HCT116 (cell line): ENCODE results near the gene ADIRF. TPM values are rescaled to one million over a fixed set of nuclear protein-coding genes. Genes with fewer than 3 reads are reported as not detected.
A peak's percentile ranks its signal among the peaks of the same experiment; 100 is the strongest.

Experiments
- ATAC-seq: fragments of 200-7000 bp; cut with Tn5 transposase; 2 replicates; pipeline ENCODE4 v1.9.1; 2020; ENCODE audit warnings: mild to moderate bottlenecking, moderate library complexity
- BruUV-seq: library from RNA; stranded (reverse); fragments of 400-500 nt; replicated peaks from 2 replicates; lab custom pipeline; 2021; lab: Mats Ljungman, UMichigan
- CTCF ChIA-PET: fragments of 300-600 bp; sonication (Branson Sonifier 250); formaldehyde crosslinking; loops from one replicate; lab custom pipeline; 2021; ENCODE audit warnings: antibody characterized with exemption; lab: Charles Lee
- POLR2A ChIA-PET: fragments of 300-600, 350-600 bp; sonication (Branson Sonifier 250); formaldehyde crosslinking; loops from one replicate; lab custom pipeline; 2021; ENCODE audit warnings: antibody characterized with exemption; lab: Charles Lee
- RAD21 ChIA-PET, 2 experiments: fragments of 300-600 bp; sonication (Branson Sonifier 250); formaldehyde crosslinking; loops; one replicate each; lab custom pipeline; 2023; ENCODE audit warnings: low total read pairs in 2 of 2; ENCODE audit not compliant: uncharacterized antibody in 2 of 2, unreplicated experiment in 2 of 2, low non-redundant PET in 1 of 2; lab: Charles Lee
- DNase-seq: peaks from one replicate; pipeline ENCODE4 v3.0.0-alpha.2; 2010; ENCODE audit warnings: low read depth, low spot score
- H2AFZ ChIP-seq: fragments of 200-600 bp; shearing (Covaris generic), sonication (generic); 2 replicates; pipeline ENCODE4 v1.6.1; 2017; ENCODE audit warnings: low read depth, mixed run types, mixed read lengths, antibody characterized with exemption, low read length; ENCODE audit not compliant: poor library complexity, severe bottlenecking
- H3K27ac ChIP-seq: 2 replicates; pipeline ENCODE4 v1.5.1; 2012; ENCODE audit warnings: low read depth, low read length
- H3K27me3 ChIP-seq: fragments of 200-600 bp; sonication (generic); 2 replicates; pipeline ENCODE4 v1.6.1; 2016; ENCODE audit warnings: mixed run types, low read length, mixed read lengths; ENCODE audit not compliant: insufficient read depth
- H3K36me3 ChIP-seq, 2 experiments: fragments of 200-500 bp in 1 of 2; fragments of 200-600 bp in 1 of 2; sonication (Bioruptor generic) in 1 of 2; sonication (generic) in 1 of 2; 2 replicates each; pipeline versions ENCODE4 v1.5.1 to v1.6.1; 2014 to 2016; ENCODE audit warnings: low read length in 2 of 2, inconsistent platforms in 1 of 2, mixed read lengths in 1 of 2, mixed run types in 1 of 2; ENCODE audit not compliant: insufficient read depth in 2 of 2, control insufficient read depth in 1 of 2
- H3K4me1 ChIP-seq, 2 experiments: fragments of 200-600 bp in 1 of 2; sonication (generic) in 1 of 2; 2 replicates each; pipeline versions ENCODE4 v1.5.1 to v1.6.1; 2012 to 2017; ENCODE audit warnings: low read length in 2 of 2, inconsistent platforms in 1 of 2, mild to moderate bottlenecking in 1 of 2, mixed read lengths in 1 of 2, mixed run types in 1 of 2, moderate library complexity in 1 of 2; ENCODE audit not compliant: insufficient read depth in 2 of 2, control insufficient read depth in 1 of 2
- H3K4me2 ChIP-seq: fragments of 200-600 bp; sonication (generic); 2 replicates; pipeline ENCODE4 v1.6.1; 2017; ENCODE audit warnings: mixed run types, low read length, mixed read lengths
- H3K4me3 ChIP-seq, 2 experiments: fragments of 200-600 bp in 1 of 2; sonication (generic) in 1 of 2; replicated peaks in 1 of 2; 2 replicates each; pipeline ENCODE4 v1.5.1; 2011 to 2016; ENCODE audit warnings: low read length in 2 of 2, control low read depth in 1 of 2, low read depth in 1 of 2, mild to moderate bottlenecking in 1 of 2, mixed read lengths in 1 of 2, mixed run types in 1 of 2
- H3K79me2 ChIP-seq: fragments of 200-600 bp; sonication (generic); 2 replicates; pipeline ENCODE4 v1.6.1; 2017; ENCODE audit warnings: mild to moderate bottlenecking, mixed run types, low read length, moderate library complexity, mixed read lengths; ENCODE audit not compliant: insufficient read depth
- H3K9ac ChIP-seq: fragments of 200-600 bp; sonication (generic); 2 replicates; pipeline ENCODE4 v1.6.1; 2016; ENCODE audit warnings: low read length, mixed read lengths
- H3K9me2 ChIP-seq: fragments of 200-600 bp; sonication (generic), shearing (Covaris generic); 2 replicates; pipeline ENCODE4 v1.6.1; 2017; ENCODE audit warnings: mixed run types, mild to moderate bottlenecking, moderate library complexity; ENCODE audit not compliant: insufficient read depth
- H3K9me3 ChIP-seq, 2 experiments: fragments of 200-500 bp in 1 of 2; fragments of 200-600 bp in 1 of 2; sonication (Bioruptor generic) in 1 of 2; sonication (generic) in 1 of 2; 2 replicates each; pipeline ENCODE4 v1.6.1; 2014 to 2017; ENCODE audit warnings: low read length in 2 of 2, mixed read lengths in 2 of 2, inconsistent platforms in 1 of 2, low read depth in 1 of 2, mild to moderate bottlenecking in 1 of 2, mixed run types in 1 of 2, moderate library complexity in 1 of 2; ENCODE audit not compliant: control insufficient read depth in 1 of 2, insufficient read depth in 1 of 2
- H4K20me1 ChIP-seq: fragments of 200-600 bp; sonication (generic), shearing (Covaris generic); 2 replicates; pipeline ENCODE4 v1.6.1; 2017; ENCODE audit warnings: mixed run types, mild to moderate bottlenecking, moderate library complexity; ENCODE audit not compliant: insufficient read depth
- POLR2AphosphoS5 ChIP-seq: IDR thresholded peaks from 2 replicates; pipeline ENCODE4 v1.6.1; 2011; ENCODE audit warnings: mild to moderate bottlenecking, low read depth, low read length, moderate library complexity
- TCF7L2 ChIP-seq: IDR thresholded peaks from 2 replicates; pipeline ENCODE4 v1.7.0; 2011; ENCODE audit warnings: borderline replicate concordance, inconsistent platforms; ENCODE audit not compliant: insufficient read depth, insufficient read length; ENCODE audit errors: extremely low read depth
- YY1 ChIP-seq: IDR thresholded peaks from 2 replicates; pipeline ENCODE4 v1.6.1; 2011; ENCODE audit warnings: low read length, low read depth, moderate library complexity, mild to moderate bottlenecking; ENCODE audit not compliant: insufficient replicate concordance; ENCODE audit errors: extremely low read depth
- ZNF274 ChIP-seq: fragments of 200-500 bp; sonication (Bioruptor generic); IDR thresholded peaks from 2 replicates; pipeline ENCODE4 v1.6.1; 2014; ENCODE audit warnings: mild to moderate bottlenecking, low read depth, low read length, inconsistent platforms
- intact Hi-C: fragments of 100-400 bp; cut with micrococcal nuclease; formaldehyde crosslinking; loops from 2 replicates; pipeline ENCODE4 v1.10.0; 2022
- total RNA-seq: library from RNA; stranded (reverse); gene quantifications from one replicate; pipeline ENCODE4 v1.2.1, GENCODE V29; 2021; ENCODE audit not compliant: unreplicated experiment
- TF ChIP-seq, protein P1 (sequence below), 3 experiments: fragments of 200-600 bp in 1 of 3; sonication (generic) in 1 of 3; IDR thresholded peaks in 2 of 3; conservative IDR thresholded peaks in 1 of 3; 2 replicates each; pipeline ENCODE4 v1.5.1; 2012 to 2017; ENCODE audit warnings: low read depth in 2 of 3, low read length in 2 of 3, antibody characterized with exemption in 1 of 3, borderline replicate concordance in 1 of 3, control low read depth in 1 of 3, mild to moderate bottlenecking in 1 of 3, mixed read lengths in 1 of 3, mixed run types in 1 of 3, moderate library complexity in 1 of 3; ENCODE audit not compliant: insufficient read depth in 1 of 3
- TF ChIP-seq, protein P2 (sequence below): IDR thresholded peaks from 2 replicates; pipeline ENCODE4 v1.6.1; 2012

ADIRF gene
- total RNA-seq, 1 experiment from 2014 or later = 448 TPM

DNA sequence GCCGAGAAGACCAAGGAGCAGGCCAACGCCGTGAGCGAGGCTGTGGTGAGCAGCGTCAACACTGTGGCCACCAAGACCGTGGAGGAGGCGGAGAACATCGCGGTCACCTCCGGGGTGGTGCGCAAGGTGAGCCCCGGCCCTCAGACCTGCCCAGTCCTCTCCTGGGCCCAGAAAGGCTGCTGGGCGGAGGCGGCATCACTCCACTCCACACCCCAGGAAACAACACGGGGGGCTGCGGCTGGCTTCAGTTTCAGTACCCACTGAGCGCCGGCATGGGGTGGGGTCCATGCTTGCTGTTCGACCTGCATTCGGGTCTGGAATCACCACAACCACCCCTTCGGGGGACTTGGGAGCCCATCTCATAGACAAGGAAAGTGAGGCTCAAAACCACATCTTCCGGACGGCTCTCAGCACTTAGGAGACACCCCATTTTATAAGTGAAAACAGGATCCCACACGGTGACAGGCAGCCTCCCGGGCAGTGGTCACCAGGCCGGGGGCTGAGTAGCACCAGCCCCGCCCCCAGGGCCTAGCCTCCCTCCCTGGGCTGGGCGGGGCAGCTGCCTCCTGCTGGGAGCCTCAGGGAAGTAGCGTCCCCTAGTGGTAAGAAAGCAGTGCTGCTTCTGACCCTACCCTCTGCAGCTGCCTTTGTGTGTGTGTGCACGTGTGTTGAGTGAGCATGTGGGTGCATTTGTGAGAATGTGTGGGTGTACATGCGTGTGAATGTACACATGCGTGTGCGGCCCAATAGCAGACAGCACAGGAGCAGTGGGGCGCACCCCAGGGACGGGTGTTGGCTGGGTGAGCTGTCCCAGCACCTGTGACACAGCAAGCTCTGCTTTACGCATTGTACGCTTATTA is 8.0 kb upstream of the ADIRF start:
- Histone ChIP-seq H3K4me2 (peak overlapping the region; percentile 100), H2AFZ (peak overlapping the region; percentile 54), H3K27me3 (no peaks in the 10 kb centered on the region), H3K4me1 (peaks cover 48 to 78% of the 10 kb centered on the region in 2 experiments), H3K9me3 (no peaks in the 10 kb centered on the region), H4K20me1 (no peaks in the 10 kb centered on the region), H3K9me2 (no peaks in the 10 kb centered on the region), H3K79me2 (peaks cover 8% of the 10 kb centered on the region; the same call in 1 of the 2 replicates), H3K27ac (peak overlapping the region; percentile 94), H3K36me3 (no peaks in the 10 kb centered on the region), H3K9ac (peak overlapping the region; percentile 71), H3K4me3 (peak overlapping the region; percentile 50 to 57)
- DNase-seq (peak; percentile 64), ATAC-seq (peak; percentile 68)
- no TSS peak for BruUV-seq
- CTCF ChIA-PET = interaction anchor here (0.7 to 3.7 kb wide), 11 partner anchors 9 to 474 kb away, joined by 3 to 36 read pairs (median 4); partner anchors contain the start of gene ADIRF
- POLR2A ChIA-PET = interaction anchor here (1.0 to 5.7 kb wide), 2 partner anchors 8 to 267 kb away, joined by 4 to 58 read pairs; partner anchors contain the start of gene ADIRF
- RAD21 ChIA-PET = interaction anchor here in 1 of 2 experiments (0.5 to 1.5 kb wide), 3 partner anchors 10 to 89 kb away, joined by 3 read pairs; no protein-coding TSS in a partner anchor
- TF ChIP-seq TCF7L2 = no peak
- TF ChIP-seq, protein P1, sequence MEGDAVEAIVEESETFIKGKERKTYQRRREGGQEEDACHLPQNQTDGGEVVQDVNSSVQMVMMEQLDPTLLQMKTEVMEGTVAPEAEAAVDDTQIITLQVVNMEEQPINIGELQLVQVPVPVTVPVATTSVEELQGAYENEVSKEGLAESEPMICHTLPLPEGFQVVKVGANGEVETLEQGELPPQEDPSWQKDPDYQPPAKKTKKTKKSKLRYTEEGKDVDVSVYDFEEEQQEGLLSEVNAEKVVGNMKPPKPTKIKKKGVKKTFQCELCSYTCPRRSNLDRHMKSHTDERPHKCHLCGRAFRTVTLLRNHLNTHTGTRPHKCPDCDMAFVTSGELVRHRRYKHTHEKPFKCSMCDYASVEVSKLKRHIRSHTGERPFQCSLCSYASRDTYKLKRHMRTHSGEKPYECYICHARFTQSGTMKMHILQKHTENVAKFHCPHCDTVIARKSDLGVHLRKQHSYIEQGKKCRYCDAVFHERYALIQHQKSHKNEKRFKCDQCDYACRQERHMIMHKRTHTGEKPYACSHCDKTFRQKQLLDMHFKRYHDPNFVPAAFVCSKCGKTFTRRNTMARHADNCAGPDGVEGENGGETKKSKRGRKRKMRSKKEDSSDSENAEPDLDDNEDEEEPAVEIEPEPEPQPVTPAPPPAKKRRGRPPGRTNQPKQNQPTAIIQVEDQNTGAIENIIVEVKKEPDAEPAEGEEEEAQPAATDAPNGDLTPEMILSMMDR (IDR thresholded peaks at IDR 0.05 in 2 of 3, conservative IDR thresholded peaks at IDR 0.05 in 1 of 3; ENCODE audit: borderline replicate concordance in 1 of 3, insufficient read depth in 1 of 3, low read depth in 2 of 3, low read length in 2 of 3) = peak in 2 of 3 experiments; percentile 99 to 100; a peak in 4 of 6 replicates
- TF ChIP-seq YY1 = peak; percentile 66
- TF ChIP-seq, protein P2, sequence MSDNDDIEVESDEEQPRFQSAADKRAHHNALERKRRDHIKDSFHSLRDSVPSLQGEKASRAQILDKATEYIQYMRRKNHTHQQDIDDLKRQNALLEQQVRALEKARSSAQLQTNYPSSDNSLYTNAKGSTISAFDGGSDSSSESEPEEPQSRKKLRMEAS = no peak
- TF ChIP-seq ZNF274 = no peak
- peak; percentile 37 for TF ChIP-seq POLR2AphosphoS5
- intact Hi-C loops = loop anchor here (1.0 to 5.0 kb wide), 2 partner anchors 21 to 248 kb away; no protein-coding TSS in a partner anchor
